Activated CD8-positive, alpha-beta T cell treated with anti-CD3 and anti-CD28 coated beads for 36 hours (primary cell): ENCODE measurements around the gene DCTN2. TPM values are rescaled to one million over a fixed set of nuclear protein-coding genes. Genes with fewer than 3 reads are reported as not detected.

ENCODE experiments used
- ATAC-seq: fragments of 200-7000 bp; cut with Tn5 transposase; one replicate; pipeline ENCODE4 v1.10.0; 2021; ENCODE audit warnings: mild to moderate bottlenecking, moderate library complexity
- CTCF ChIA-PET: fragments of 350-600 bp; sonication (Branson Sonifier 250); formaldehyde crosslinking; loops from one replicate; lab custom pipeline; 2021; ENCODE audit warnings: antibody characterized with exemption; lab: Charles Lee
- POLR2A ChIA-PET: fragments of 350-600 bp; sonication (Branson Sonifier 250); formaldehyde crosslinking; loops from one replicate; lab custom pipeline; 2021; ENCODE audit warnings: antibody characterized with exemption; lab: Charles Lee
- DNase-seq: peaks from one replicate; pipeline ENCODE4 v3.0.0-alpha.2; 2020
- H3K27ac Mint-ChIP-seq: one replicate; pipeline ENCODE4 v1.8.0; 2021; ENCODE audit warnings: mild to moderate bottlenecking, mixed read lengths
- H3K27me3 Mint-ChIP-seq: one replicate; pipeline ENCODE4 v1.8.0; 2021; ENCODE audit warnings: mixed read lengths
- H3K36me3 Mint-ChIP-seq: one replicate; pipeline ENCODE4 v1.8.0; 2021; ENCODE audit warnings: low read depth, mixed read lengths
- H3K4me1 Mint-ChIP-seq: one replicate; pipeline ENCODE4 v1.8.0; 2021; ENCODE audit warnings: low read depth, mixed read lengths
- H3K4me3 Mint-ChIP-seq: one replicate; pipeline ENCODE4 v1.8.0; 2021; ENCODE audit warnings: mild to moderate bottlenecking, moderate library complexity, mixed read lengths
- H3K9me3 Mint-ChIP-seq: one replicate; pipeline ENCODE4 v1.8.0; 2021; ENCODE audit warnings: mixed read lengths
- CTCF ChIP-seq: fragments of 200-600 bp; IDR thresholded peaks from one replicate; pipeline ENCODE4 v1.8.0; 2022; ENCODE audit warnings: antibody characterized with exemption, mild to moderate bottlenecking
- intact Hi-C: fragments of 100-400 bp; cut with micrococcal nuclease; formaldehyde crosslinking; loops from one replicate; pipeline ENCODE4 v1.10.0; 2022
- total RNA-seq, 2 experiments: library from RNA; stranded (reverse); gene quantifications; one replicate each; pipeline ENCODE4 v1.2.3, GENCODE V29; 2021

DCTN2 gene
- total RNA-seq, 2 experiments from 2014 or later, result 66.2 to 68.6 TPM

- H3K27ac Mint-ChIP-seq, result no peak overlapping the region
- CTCF ChIA-PET, result no interaction called here
- peaks cover 5% of the 10 kb centered on the region for H3K4me1 Mint-ChIP-seq
- peaks cover 74% of the 10 kb centered on the region for H3K36me3 Mint-ChIP-seq
- no peaks in the 10 kb centered on the region for H3K27me3 Mint-ChIP-seq
- ATAC-seq (no peak), DNase-seq (no peak)
- no peak overlapping the region for H3K4me3 Mint-ChIP-seq
- POLR2A ChIA-PET, result interaction anchor here (1.4 kb wide), 1 partner anchor 10 kb away, joined by 5 read pairs; no protein-coding TSS in a partner anchor
- peaks cover 2% of the 10 kb centered on the region for H3K9me3 Mint-ChIP-seq
- intact Hi-C loops, result no loop called here
- no peak for TF ChIP-seq CTCF
Measured at GRCh38 chr12:57500213-57500612, 46.8 kb downstream of the DCTN2 start.

- H3K27me3 Mint-ChIP-seq, result no peaks in the 10 kb centered on the region
- ATAC-seq (no peak), DNase-seq (no peak)
- H3K4me1 Mint-ChIP-seq, result peaks cover 5% of the 10 kb centered on the region
- H3K36me3 Mint-ChIP-seq, result peaks cover 70% of the 10 kb centered on the region
- peaks cover 2% of the 10 kb centered on the region for H3K9me3 Mint-ChIP-seq
- POLR2A ChIA-PET, result interaction anchor here (1.3 to 1.5 kb wide), 2 partner anchors 13 to 21 kb away, joined by 4 read pairs; no protein-coding TSS in a partner anchor
- H3K27ac Mint-ChIP-seq, result no peak overlapping the region
- CTCF ChIA-PET, result no interaction called here
- no peak for TF ChIP-seq CTCF
- no peak overlapping the region for H3K4me3 Mint-ChIP-seq
- intact Hi-C loops, result no loop called here
Measured at GRCh38 chr12:57498571-57498970, 48.4 kb downstream of the DCTN2 start.

DNA sequence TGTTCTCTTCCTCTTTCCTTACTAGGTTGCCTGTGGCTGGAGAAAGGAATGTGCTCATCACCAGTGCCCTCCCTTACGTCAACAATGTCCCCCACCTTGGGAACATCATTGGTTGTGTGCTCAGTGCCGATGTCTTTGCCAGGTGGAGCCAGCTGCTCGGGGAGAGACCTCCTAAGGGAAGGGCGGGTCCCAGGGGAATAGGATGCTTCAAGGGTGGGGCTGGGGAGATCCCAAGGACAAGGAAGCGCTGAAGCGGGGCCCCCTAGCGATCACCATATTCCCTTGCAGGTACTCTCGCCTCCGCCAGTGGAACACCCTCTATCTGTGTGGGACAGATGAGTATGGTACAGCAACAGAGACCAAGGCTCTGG lies 48.9 kb downstream of the DCTN2 start:
- no peaks in the 10 kb centered on the region for H3K27me3 Mint-ChIP-seq
- TF ChIP-seq CTCF, result no peak

GRCh38 chr12:57497223-57498131 lies 49.5 kb downstream of the DCTN2 start:
- peaks cover 10% of the 10 kb centered on the region for H3K4me1 Mint-ChIP-seq
- H3K9me3 Mint-ChIP-seq, result peaks cover 2% of the 10 kb centered on the region
- DNase-seq (no peak), ATAC-seq (no peak)
- no peak overlapping the region for H3K4me3 Mint-ChIP-seq
- TF ChIP-seq CTCF, result no peak
- ChIA-PET POLR2A (interaction anchor here (0.6 to 1.8 kb wide), 9 partner anchors 8 to 38 kb away, joined by 3 to 11 read pairs (median 4); no protein-coding TSS in a partner anchor), CTCF (interaction anchor here (2.0 kb wide), 1 partner anchor 38 kb away, joined by 5 read pairs; the partner anchor contains the start of gene GLI1)
- H3K36me3 Mint-ChIP-seq, result peaks cover 71% of the 10 kb centered on the region
- H3K27ac Mint-ChIP-seq, result peak overlapping the region; percentile 53
- H3K27me3 Mint-ChIP-seq, result no peaks in the 10 kb centered on the region
- intact Hi-C loops, result no loop called here

More for the DNA sequence above, 48.9 kb downstream of the DCTN2 start:
- DNase-seq (no peak), ATAC-seq (no peak)
- Mint-ChIP-seq H3K9me3 (peaks cover 2% of the 10 kb centered on the region), H3K36me3 (peaks cover 69% of the 10 kb centered on the region), H3K27ac (no peak overlapping the region), H3K4me1 (peaks cover 5% of the 10 kb centered on the region), H3K4me3 (no peak overlapping the region)
- POLR2A ChIA-PET, result interaction anchor here (1.3 to 1.8 kb wide), 4 partner anchors 8 to 37 kb away, joined by 4 to 5 read pairs (median 4); no protein-coding TSS in a partner anchor
- intact Hi-C loops, result no loop called here
- CTCF ChIA-PET, result interaction anchor here (2.0 kb wide), 1 partner anchor 39 kb away, joined by 5 read pairs; the partner anchor contains the start of gene GLI1
